WTC11 (cell line): ENCODE measurements around the gene UCHL5. TPM values are rescaled to one million over a fixed set of nuclear protein-coding genes. Genes with fewer than 3 reads are reported as not detected.

Experiments
- ATAC-seq: fragments of 200-7000 bp; cut with Tn5 transposase; 2 replicates; pipeline ENCODE4 v1.10.0; 2021; ENCODE audit warnings: mild to moderate bottlenecking, moderate library complexity
- CTCF ChIA-PET: fragments of 300-600 bp; sonication (Branson Sonifier 250); formaldehyde crosslinking; loops from one replicate; lab custom pipeline; 2021; ENCODE audit warnings: antibody characterized with exemption; lab: Charles Lee
- POLR2A ChIA-PET: fragments of 350-600 bp; sonication (Branson Sonifier 250); formaldehyde crosslinking; loops from one replicate; lab custom pipeline; 2021; ENCODE audit warnings: antibody characterized with exemption; lab: Charles Lee
- DNase-seq: peaks from one replicate; pipeline ENCODE4 v3.0.0; 2021; ENCODE audit warnings: low spot score
- H3K27ac Mint-ChIP-seq: 2 replicates; pipeline ENCODE4 v1.8.0; 2021; ENCODE audit warnings: mixed read lengths
- H3K27me3 Mint-ChIP-seq: 2 replicates; pipeline ENCODE4 v1.8.0; 2021; ENCODE audit warnings: low read depth, mild to moderate bottlenecking, moderate library complexity, mixed read lengths
- H3K36me3 Mint-ChIP-seq: 2 replicates; pipeline ENCODE4 v1.8.0; 2021; ENCODE audit warnings: mixed read lengths
- H3K4me1 Mint-ChIP-seq: 2 replicates; pipeline ENCODE4 v1.8.0; 2022; ENCODE audit warnings: mixed read lengths
- H3K4me3 Mint-ChIP-seq: 2 replicates; pipeline ENCODE4 v1.8.0; 2021; ENCODE audit warnings: mild to moderate bottlenecking, moderate library complexity, mixed read lengths
- H3K9me3 Mint-ChIP-seq: 2 replicates; pipeline ENCODE4 v1.8.0; 2021; ENCODE audit warnings: mixed read lengths
- CREM ChIP-seq: sonication (generic); formaldehyde crosslinking; IDR thresholded peaks from 2 replicates; pipeline ENCODE4 v1.8.1; 2022; ENCODE audit warnings: mild to moderate bottlenecking, missing genetic modification reagents, moderate library complexity
- FOXJ3 ChIP-seq: sonication (generic); formaldehyde crosslinking; IDR thresholded peaks from 2 replicates; pipeline ENCODE4 v1.9.0; 2021; ENCODE audit warnings: missing genetic modification reagents, mild to moderate bottlenecking, borderline replicate concordance
- FOXK1 ChIP-seq: sonication (generic); formaldehyde crosslinking; IDR thresholded peaks from 2 replicates; pipeline ENCODE4 v1.8.0; 2022; ENCODE audit warnings: mild to moderate bottlenecking, moderate library complexity, missing genetic modification reagents
- GTF2I ChIP-seq: fragments of 250-450 bp; sonication (Bioruptor Pico); conservative IDR thresholded peaks from 2 replicates; pipeline ENCODE4 v1.4.0; 2021; ENCODE audit warnings: mild to moderate bottlenecking
- JAZF1 ChIP-seq: fragments of 250-450 bp; sonication (Bioruptor Pico); IDR thresholded peaks from 2 replicates; pipeline ENCODE4 v1.9.0; 2021; ENCODE audit warnings: moderate library complexity, mild to moderate bottlenecking, inconsistent platforms
- RORB ChIP-seq: fragments of 250-450 bp; sonication (Bioruptor Pico); IDR thresholded peaks from 2 replicates; pipeline ENCODE4 v1.9.0; 2021; ENCODE audit warnings: mild to moderate bottlenecking
- SMAD3 ChIP-seq: sonication (generic); formaldehyde crosslinking; IDR thresholded peaks from 2 replicates; pipeline ENCODE4 v1.8.0; 2022; ENCODE audit warnings: missing genetic modification reagents, mild to moderate bottlenecking, borderline replicate concordance
- TCF7 ChIP-seq: sonication (generic); formaldehyde crosslinking; IDR thresholded peaks from 2 replicates; pipeline ENCODE4 v1.8.0; 2022; ENCODE audit warnings: mild to moderate bottlenecking, low read depth, missing genetic modification reagents, moderate library complexity
- ZNF416 ChIP-seq: fragments of 250-450 bp; sonication (Bioruptor Pico); IDR thresholded peaks from 2 replicates; pipeline ENCODE4 v1.9.0; 2021; ENCODE audit warnings: mild to moderate bottlenecking, inconsistent platforms
- ZNF671 ChIP-seq: fragments of 250-450 bp; sonication (Bioruptor Pico); IDR thresholded peaks from 2 replicates; pipeline ENCODE4 v1.8.0; 2021; ENCODE audit warnings: mild to moderate bottlenecking
- total RNA-seq: library from RNA; stranded (reverse); gene quantifications from 3 replicates; pipeline ENCODE4 v1.2.3, GENCODE V29; 2021
- TF ChIP-seq, protein P1 (sequence below): fragments of 250-450 bp; sonication (Bioruptor Pico); IDR thresholded peaks from 2 replicates; pipeline ENCODE4 v1.9.0; 2021; ENCODE audit warnings: moderate library complexity, mild to moderate bottlenecking, inconsistent platforms, borderline replicate concordance
- TF ChIP-seq, protein P2 (sequence below): sonication (generic); formaldehyde crosslinking; IDR thresholded peaks from 2 replicates; pipeline ENCODE4 v1.8.0; 2022; ENCODE audit warnings: missing genetic modification reagents
- TF ChIP-seq, protein P3 (sequence below): sonication (generic); formaldehyde crosslinking; IDR thresholded peaks from 2 replicates; pipeline ENCODE4 v1.8.0; 2023; ENCODE audit warnings: mild to moderate bottlenecking, missing genetic modification reagents
- TF ChIP-seq, protein P4 (sequence below): fragments of 250-450 bp; sonication (Bioruptor Pico); IDR thresholded peaks from 2 replicates; pipeline ENCODE4 v1.8.0; 2021; ENCODE audit warnings: mild to moderate bottlenecking
- TF ChIP-seq, protein P5 (sequence below): sonication (generic); formaldehyde crosslinking; IDR thresholded peaks from 2 replicates; pipeline ENCODE4 v1.8.1; 2023; ENCODE audit warnings: mild to moderate bottlenecking, missing genetic modification reagents, borderline replicate concordance
- TF ChIP-seq, protein P6 (sequence below): fragments of 250-450 bp; sonication (Bioruptor Pico); IDR thresholded peaks from 2 replicates; pipeline ENCODE4 v1.9.0; 2021; ENCODE audit warnings: mild to moderate bottlenecking
- TF ChIP-seq, protein P7 (sequence below): sonication (generic); formaldehyde crosslinking; conservative IDR thresholded peaks from 2 replicates; pipeline ENCODE4 v1.8.1; 2023; ENCODE audit warnings: mild to moderate bottlenecking, low read depth, missing genetic modification reagents, moderate library complexity
- TF ChIP-seq, protein P8 (sequence below): fragments of 250-450 bp; sonication (Bioruptor Pico); IDR thresholded peaks from 2 replicates; pipeline ENCODE4 v1.9.0; 2021; ENCODE audit warnings: mild to moderate bottlenecking, borderline replicate concordance

UCHL5 gene
- total RNA-seq, 1 experiment from 2014 or later, result 41.5 TPM

DNA sequence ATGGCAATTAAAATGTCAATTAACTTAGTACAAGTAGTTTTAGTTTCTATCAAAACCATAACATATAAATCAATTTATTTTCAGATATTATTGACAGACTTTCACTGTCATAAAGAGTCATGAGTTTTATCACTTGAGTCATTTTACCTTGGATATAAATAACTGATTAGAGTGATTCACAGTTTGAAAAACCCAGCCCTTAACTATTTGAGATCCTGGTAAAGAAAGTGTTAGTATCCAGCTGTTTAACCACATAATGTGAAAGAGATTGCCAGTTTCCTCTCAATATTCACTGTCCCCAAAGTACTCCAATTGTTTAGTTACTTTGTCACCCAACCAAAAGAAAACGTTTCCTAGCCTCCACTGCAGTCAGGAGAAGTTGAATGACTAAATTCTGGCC is 91.3 kb downstream of the UCHL5 start:
- CTCF ChIA-PET, result no interaction called here
- Mint-ChIP-seq H3K4me3 (no peak overlapping the region), H3K9me3 (no peaks in the 10 kb centered on the region)
- ATAC-seq, result no peak
- TF ChIP-seq, protein P1, sequence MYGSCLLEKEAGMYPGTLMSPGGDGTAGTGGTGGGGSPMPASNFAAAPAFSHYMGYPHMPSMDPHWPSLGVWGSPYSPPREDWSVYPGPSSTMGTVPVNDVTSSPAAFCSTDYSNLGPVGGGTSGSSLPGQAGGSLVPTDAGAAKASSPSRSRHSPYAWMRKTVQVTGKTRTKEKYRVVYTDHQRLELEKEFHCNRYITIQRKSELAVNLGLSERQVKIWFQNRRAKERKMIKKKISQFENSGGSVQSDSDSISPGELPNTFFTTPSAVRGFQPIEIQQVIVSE (CRISPR knock-in tag), result no peak
- TF ChIP-seq JAZF1 (no peak), ZNF416 (CRISPR knock-in tag) (no peak), FOXK1 (CRISPR knock-in tag) (no peak), RORB (CRISPR knock-in tag) (no peak), TCF7 (CRISPR knock-in tag) (no peak), CREM (CRISPR knock-in tag) (no peak), GTF2I (CRISPR knock-in tag) (no peak), FOXJ3 (CRISPR knock-in tag) (no peak), ZNF671 (CRISPR knock-in tag) (no peak), SMAD3 (CRISPR knock-in tag) (no peak)
- TF ChIP-seq, protein P2, sequence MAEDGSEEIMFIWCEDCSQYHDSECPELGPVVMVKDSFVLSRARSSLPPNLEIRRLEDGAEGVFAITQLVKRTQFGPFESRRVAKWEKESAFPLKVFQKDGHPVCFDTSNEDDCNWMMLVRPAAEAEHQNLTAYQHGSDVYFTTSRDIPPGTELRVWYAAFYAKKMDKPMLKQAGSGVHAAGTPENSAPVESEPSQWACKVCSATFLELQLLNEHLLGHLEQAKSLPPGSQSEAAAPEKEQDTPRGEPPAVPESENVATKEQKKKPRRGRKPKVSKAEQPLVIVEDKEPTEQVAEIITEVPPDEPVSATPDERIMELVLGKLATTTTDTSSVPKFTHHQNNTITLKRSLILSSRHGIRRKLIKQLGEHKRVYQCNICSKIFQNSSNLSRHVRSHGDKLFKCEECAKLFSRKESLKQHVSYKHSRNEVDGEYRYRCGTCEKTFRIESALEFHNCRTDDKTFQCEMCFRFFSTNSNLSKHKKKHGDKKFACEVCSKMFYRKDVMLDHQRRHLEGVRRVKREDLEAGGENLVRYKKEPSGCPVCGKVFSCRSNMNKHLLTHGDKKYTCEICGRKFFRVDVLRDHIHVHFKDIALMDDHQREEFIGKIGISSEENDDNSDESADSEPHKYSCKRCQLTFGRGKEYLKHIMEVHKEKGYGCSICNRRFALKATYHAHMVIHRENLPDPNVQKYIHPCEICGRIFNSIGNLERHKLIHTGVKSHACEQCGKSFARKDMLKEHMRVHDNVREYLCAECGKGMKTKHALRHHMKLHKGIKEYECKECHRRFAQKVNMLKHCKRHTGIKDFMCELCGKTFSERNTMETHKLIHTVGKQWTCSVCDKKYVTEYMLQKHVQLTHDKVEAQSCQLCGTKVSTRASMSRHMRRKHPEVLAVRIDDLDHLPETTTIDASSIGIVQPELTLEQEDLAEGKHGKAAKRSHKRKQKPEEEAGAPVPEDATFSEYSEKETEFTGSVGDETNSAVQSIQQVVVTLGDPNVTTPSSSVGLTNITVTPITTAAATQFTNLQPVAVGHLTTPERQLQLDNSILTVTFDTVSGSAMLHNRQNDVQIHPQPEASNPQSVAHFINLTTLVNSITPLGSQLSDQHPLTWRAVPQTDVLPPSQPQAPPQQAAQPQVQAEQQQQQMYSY (CRISPR knock-in tag), result no peak
- TF ChIP-seq, protein P3, sequence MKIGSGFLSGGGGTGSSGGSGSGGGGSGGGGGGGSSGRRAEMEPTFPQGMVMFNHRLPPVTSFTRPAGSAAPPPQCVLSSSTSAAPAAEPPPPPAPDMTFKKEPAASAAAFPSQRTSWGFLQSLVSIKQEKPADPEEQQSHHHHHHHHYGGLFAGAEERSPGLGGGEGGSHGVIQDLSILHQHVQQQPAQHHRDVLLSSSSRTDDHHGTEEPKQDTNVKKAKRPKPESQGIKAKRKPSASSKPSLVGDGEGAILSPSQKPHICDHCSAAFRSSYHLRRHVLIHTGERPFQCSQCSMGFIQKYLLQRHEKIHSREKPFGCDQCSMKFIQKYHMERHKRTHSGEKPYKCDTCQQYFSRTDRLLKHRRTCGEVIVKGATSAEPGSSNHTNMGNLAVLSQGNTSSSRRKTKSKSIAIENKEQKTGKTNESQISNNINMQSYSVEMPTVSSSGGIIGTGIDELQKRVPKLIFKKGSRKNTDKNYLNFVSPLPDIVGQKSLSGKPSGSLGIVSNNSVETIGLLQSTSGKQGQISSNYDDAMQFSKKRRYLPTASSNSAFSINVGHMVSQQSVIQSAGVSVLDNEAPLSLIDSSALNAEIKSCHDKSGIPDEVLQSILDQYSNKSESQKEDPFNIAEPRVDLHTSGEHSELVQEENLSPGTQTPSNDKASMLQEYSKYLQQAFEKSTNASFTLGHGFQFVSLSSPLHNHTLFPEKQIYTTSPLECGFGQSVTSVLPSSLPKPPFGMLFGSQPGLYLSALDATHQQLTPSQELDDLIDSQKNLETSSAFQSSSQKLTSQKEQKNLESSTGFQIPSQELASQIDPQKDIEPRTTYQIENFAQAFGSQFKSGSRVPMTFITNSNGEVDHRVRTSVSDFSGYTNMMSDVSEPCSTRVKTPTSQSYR (CRISPR knock-in tag), result no peak
- TF ChIP-seq, protein P4, sequence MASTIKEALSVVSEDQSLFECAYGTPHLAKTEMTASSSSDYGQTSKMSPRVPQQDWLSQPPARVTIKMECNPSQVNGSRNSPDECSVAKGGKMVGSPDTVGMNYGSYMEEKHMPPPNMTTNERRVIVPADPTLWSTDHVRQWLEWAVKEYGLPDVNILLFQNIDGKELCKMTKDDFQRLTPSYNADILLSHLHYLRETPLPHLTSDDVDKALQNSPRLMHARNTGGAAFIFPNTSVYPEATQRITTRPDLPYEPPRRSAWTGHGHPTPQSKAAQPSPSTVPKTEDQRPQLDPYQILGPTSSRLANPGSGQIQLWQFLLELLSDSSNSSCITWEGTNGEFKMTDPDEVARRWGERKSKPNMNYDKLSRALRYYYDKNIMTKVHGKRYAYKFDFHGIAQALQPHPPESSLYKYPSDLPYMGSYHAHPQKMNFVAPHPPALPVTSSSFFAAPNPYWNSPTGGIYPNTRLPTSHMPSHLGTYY, result no peak
- TF ChIP-seq, protein P5, sequence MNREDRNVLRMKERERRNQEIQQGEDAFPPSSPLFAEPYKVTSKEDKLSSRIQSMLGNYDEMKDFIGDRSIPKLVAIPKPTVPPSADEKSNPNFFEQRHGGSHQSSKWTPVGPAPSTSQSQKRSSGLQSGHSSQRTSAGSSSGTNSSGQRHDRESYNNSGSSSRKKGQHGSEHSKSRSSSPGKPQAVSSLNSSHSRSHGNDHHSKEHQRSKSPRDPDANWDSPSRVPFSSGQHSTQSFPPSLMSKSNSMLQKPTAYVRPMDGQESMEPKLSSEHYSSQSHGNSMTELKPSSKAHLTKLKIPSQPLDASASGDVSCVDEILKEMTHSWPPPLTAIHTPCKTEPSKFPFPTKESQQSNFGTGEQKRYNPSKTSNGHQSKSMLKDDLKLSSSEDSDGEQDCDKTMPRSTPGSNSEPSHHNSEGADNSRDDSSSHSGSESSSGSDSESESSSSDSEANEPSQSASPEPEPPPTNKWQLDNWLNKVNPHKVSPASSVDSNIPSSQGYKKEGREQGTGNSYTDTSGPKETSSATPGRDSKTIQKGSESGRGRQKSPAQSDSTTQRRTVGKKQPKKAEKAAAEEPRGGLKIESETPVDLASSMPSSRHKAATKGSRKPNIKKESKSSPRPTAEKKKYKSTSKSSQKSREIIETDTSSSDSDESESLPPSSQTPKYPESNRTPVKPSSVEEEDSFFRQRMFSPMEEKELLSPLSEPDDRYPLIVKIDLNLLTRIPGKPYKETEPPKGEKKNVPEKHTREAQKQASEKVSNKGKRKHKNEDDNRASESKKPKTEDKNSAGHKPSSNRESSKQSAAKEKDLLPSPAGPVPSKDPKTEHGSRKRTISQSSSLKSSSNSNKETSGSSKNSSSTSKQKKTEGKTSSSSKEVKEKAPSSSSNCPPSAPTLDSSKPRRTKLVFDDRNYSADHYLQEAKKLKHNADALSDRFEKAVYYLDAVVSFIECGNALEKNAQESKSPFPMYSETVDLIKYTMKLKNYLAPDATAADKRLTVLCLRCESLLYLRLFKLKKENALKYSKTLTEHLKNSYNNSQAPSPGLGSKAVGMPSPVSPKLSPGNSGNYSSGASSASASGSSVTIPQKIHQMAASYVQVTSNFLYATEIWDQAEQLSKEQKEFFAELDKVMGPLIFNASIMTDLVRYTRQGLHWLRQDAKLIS (CRISPR knock-in tag), result no peak
- TF ChIP-seq, protein P6, sequence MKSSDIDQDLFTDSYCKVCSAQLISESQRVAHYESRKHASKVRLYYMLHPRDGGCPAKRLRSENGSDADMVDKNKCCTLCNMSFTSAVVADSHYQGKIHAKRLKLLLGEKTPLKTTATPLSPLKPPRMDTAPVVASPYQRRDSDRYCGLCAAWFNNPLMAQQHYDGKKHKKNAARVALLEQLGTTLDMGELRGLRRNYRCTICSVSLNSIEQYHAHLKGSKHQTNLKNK, result no peak
- TF ChIP-seq, protein P7, sequence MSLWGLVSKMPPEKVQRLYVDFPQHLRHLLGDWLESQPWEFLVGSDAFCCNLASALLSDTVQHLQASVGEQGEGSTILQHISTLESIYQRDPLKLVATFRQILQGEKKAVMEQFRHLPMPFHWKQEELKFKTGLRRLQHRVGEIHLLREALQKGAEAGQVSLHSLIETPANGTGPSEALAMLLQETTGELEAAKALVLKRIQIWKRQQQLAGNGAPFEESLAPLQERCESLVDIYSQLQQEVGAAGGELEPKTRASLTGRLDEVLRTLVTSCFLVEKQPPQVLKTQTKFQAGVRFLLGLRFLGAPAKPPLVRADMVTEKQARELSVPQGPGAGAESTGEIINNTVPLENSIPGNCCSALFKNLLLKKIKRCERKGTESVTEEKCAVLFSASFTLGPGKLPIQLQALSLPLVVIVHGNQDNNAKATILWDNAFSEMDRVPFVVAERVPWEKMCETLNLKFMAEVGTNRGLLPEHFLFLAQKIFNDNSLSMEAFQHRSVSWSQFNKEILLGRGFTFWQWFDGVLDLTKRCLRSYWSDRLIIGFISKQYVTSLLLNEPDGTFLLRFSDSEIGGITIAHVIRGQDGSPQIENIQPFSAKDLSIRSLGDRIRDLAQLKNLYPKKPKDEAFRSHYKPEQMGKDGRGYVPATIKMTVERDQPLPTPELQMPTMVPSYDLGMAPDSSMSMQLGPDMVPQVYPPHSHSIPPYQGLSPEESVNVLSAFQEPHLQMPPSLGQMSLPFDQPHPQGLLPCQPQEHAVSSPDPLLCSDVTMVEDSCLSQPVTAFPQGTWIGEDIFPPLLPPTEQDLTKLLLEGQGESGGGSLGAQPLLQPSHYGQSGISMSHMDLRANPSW, result no peak
- TF ChIP-seq, protein P8, sequence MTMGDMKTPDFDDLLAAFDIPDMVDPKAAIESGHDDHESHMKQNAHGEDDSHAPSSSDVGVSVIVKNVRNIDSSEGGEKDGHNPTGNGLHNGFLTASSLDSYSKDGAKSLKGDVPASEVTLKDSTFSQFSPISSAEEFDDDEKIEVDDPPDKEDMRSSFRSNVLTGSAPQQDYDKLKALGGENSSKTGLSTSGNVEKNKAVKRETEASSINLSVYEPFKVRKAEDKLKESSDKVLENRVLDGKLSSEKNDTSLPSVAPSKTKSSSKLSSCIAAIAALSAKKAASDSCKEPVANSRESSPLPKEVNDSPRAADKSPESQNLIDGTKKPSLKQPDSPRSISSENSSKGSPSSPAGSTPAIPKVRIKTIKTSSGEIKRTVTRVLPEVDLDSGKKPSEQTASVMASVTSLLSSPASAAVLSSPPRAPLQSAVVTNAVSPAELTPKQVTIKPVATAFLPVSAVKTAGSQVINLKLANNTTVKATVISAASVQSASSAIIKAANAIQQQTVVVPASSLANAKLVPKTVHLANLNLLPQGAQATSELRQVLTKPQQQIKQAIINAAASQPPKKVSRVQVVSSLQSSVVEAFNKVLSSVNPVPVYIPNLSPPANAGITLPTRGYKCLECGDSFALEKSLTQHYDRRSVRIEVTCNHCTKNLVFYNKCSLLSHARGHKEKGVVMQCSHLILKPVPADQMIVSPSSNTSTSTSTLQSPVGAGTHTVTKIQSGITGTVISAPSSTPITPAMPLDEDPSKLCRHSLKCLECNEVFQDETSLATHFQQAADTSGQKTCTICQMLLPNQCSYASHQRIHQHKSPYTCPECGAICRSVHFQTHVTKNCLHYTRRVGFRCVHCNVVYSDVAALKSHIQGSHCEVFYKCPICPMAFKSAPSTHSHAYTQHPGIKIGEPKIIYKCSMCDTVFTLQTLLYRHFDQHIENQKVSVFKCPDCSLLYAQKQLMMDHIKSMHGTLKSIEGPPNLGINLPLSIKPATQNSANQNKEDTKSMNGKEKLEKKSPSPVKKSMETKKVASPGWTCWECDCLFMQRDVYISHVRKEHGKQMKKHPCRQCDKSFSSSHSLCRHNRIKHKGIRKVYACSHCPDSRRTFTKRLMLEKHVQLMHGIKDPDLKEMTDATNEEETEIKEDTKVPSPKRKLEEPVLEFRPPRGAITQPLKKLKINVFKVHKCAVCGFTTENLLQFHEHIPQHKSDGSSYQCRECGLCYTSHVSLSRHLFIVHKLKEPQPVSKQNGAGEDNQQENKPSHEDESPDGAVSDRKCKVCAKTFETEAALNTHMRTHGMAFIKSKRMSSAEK (CRISPR knock-in tag), result no peak
- TF ChIP-seq, all 79 proteins: peak for 0
- no peaks in the 10 kb centered on the region for H3K27me3 Mint-ChIP-seq
- no peaks in the 10 kb centered on the region for H3K36me3 Mint-ChIP-seq
- 0 out of 2 replicates have a peak, but pooled peaks cover 2% of the 10 kb centered on the region for H3K4me1 Mint-ChIP-seq
- no peak overlapping the region for H3K27ac Mint-ChIP-seq
- POLR2A ChIA-PET, result no interaction called here
- DNase-seq, result no peak
